Stimulated activated CD4-positive, alpha-beta T cell treated with anti-CD3 and anti-CD28 coated beads, Interleukin-1b, Interleukin-23, amount 100 ng/mL, for 24 hours (primary cell): ENCODE data around the gene SRRM2.

ENCODE experiments used
- DNase-seq, 4 experiments: peaks; one replicate each; pipeline ENCODE4 v3.0.0-alpha.2; 2020; ENCODE audit warnings: low read depth in 4 of 4, low spot score in 1 of 4

SRRM2 gene

GRCh38 chr16:2752035-2752849 lies at the start of gene SRRM2:
TSS of gene SRRM2 (plus strand) at chr16:2752638. CDS start at chr16:2756365, 3,727 bp downstream.
- peak; percentile 82 to 90 (median 87) for DNase-seq

DNA sequence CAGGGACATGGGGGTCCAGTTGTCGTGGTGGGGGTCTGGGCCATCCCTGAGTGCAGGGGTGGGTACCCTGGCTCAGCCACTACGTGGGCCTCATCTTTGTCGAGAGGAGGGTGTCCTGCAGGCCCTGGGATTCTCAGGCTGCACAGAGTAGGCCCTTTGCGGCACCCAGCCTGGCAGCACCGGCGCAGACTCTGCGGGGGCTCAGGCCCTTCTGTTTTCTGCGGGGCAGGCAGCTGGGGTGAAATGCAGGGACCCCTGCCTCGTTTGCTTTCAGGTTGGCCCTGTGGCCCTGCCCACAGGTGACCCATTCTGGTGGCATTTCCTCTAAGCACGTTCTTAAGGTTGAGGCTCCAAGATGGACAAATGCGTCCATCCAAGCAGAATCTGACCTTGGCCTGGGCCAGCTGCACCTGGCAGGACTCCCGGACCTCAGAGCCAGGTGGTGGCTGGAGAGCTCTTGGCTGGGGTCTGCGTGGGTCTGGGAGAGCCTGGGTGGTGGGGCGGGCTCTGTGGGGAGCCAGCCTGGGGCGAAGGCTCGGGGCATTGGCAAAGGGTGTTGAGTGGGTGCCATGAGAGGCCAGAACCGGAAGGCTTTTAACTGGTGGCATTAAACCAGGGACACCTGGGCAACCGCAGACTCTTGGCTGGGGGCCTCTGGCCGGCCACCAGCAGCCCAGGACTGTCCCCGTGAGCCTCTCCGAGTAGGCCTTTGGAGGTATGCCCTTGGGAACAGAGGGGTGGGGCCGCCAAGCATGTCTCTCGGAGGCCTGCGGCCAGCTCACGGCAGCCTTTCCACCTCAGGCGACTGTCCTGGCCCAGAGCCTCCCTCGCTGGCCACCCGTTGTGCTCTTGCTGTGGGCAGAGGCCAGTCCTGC lies 49.3 kb upstream of the SRRM2 start:
- no peak for DNase-seq

GRCh38 chr16:2704166-2704982 lies 48.1 kb upstream of the SRRM2 start:
- no peak for DNase-seq

DNA sequence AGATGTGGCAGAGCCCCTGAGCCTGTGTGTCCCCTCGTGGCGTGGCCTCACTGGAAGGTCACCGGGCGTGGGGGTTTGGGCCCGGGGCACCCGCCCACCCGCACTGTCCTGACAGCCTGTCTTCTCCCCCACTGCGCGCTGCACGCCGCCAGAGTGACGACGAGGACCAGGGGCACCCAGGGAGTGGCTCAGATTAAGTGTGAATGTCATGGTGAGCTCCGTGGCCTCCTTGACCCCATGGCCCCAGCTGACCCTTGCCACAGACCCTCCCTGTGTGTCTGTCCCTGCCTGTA lies 47.5 kb upstream of the SRRM2 start:
- no peak for DNase-seq

GRCh38 chr16:2705351-2705750 lies 47.1 kb upstream of the SRRM2 start:
- DNase-seq = no peak

GRCh38 chr16:2706085-2706484 lies 46.4 kb upstream of the SRRM2 start:
- no peak for DNase-seq

DNA sequence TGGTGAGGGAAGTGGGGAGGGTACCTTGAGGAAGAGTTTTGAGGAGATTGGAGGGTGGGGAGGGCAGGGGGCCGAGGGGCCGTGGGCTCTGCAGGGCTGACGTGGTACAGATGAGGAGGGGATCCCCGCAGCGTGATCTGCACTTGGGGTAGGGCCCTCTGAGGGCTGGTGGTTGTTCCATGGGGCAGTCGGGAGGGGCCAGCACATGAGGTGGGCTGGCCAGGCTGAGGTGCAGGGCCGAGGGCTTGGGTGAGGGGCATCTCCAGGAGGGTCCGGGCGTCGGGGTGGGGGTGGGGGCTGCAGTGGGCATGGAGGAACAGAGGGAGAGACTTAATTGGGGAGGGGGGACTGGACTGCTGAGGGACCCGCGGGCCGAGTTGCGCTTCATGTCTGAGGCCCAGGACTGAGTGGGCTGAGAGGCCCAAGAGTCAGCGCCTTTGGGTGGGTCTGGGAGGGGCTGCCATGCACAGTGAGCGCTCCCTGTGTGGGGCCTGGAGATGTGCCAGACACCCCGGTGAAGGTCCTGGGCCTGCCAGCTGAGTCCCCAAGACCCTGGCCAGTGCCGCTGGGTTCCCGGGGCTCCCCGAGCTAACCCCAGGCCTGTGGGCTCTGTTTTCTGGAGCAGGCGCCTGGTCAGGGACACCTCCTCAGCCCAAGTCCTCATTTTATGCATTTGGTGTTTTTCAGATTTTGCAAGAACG lies 45.7 kb upstream of the SRRM2 start:
- DNase-seq = no peak

DNA sequence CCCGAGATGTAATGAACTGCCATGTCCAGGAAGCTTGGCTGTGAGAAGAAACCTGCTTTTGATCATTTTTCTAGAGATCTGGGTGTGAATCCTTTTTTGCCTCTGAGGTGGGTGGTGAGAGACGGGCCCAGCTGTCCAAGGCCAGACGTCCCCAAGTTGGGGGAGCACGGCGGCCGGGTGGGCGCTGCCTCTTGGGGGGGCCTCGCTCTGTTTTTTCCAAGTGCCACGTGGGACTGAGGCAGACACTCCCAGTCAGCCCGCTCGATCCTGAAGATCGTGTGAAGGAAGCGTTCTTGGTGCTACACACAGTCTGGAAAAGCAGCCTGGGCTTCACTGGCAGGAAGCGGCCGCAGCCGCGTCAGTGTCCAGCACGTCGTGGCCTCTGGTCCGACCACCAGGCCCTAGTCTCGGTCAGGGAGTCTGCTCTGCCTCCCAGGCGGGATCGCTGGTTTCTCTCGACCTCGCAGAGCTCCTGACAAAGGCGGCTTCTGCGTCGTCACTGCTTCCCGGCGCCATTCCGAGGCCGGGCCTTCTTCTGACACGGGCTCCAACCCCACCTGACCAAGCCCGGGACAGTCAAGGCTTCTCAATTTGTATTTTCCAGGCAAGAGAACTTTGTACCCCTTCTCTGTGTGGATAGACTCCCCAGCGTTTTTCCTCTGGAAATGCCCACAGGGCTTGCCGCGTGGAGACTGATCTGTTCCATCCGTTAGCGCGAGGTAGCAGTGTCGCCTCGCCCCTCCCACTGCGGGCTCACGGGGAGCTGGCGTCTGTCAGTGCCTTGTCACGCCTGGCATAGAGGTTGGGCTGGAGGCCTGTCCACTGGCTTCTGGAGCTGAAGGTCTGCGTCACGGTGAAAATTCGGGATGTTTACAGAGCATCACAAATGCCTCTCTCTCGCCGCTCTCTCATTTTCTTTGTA lies 44.8 kb upstream of the SRRM2 start:
- no peak for DNase-seq

DNA sequence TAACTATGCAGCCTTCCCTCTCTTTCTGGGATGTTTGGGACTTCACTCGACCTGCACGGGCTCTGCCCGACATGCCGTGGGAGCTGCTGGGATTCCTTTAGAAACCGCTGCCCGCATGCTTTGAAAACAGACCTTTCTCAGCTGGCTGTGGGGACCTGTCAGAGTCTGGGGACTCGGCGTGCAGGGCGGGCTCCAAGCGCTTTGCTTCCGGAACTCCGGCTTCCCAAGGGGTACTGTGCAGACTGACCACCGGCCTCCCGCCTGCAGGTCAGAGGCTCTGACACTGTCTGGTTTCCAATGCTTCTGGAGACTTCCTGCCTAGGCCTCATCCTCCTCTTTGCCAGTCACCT lies 44.2 kb upstream of the SRRM2 start:
- no peak for DNase-seq

GRCh38 chr16:2708955-2709587 lies 43.4 kb upstream of the SRRM2 start:
- no peak for DNase-seq

DNA sequence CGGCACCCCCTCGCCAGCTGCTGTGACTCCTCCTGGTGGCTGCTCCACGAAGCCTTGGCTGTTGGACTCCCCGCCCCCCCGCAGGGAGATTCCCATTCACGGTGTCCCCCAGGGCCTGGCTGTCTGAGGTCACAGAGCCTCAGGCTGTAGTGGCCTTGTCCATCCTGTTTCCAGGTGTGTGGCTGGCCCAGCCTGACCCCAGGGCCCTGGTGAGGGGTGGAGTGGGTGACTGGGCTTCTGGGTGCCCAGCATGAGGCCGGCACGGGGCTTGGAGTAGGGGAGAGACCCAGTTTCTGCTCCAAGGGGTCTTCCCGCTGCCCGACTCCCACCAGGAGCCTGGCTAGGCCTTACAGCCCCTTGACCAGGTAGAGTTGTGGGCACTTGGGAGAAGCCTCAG lies 42.9 kb upstream of the SRRM2 start:
- no peak for DNase-seq

- DNase-seq = no peak
These were observed 42.3 kb upstream of the SRRM2 start for GRCh38 chr16:2710021-2710710.

GRCh38 chr16:2710711-2711231 lies 41.7 kb upstream of the SRRM2 start:
- DNase-seq = no peak

DNA sequence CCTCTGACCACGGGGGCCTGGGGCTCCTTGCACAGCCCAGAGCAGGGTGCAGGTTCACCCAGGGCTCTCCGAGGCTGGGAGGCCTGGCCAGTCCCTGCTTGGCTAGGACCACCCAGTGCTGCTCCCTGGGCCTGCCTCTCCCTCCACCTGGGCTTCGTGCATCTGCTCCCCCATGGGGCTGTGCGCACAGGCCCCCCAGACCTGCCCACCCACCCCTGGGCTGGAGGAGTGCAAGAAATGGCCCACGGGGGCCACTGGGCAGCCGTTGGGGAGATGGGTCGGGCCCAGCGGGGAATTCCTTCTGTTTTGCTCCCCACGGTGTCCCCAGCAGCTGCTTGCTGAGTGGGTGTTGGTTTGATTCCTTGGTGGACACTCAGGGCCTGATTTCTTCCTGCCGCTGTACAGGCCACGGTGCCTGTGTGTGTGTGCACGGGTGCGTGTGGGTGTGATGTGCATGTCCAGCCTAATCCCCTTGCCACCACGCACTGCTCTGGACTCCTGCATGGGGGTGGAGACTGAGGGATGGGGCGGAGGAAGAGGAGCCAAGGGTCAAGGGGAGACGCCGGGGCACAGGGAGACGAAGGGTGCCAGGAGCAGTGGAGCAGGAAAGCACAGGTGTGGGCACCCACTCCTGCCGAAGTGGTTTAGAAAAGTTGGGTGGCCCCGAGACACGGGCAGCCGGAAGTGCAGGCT lies 40.9 kb upstream of the SRRM2 start:
- DNase-seq = no peak

GRCh38 chr16:2712063-2712441 lies 40.4 kb upstream of the SRRM2 start:
- DNase-seq = no peak

- no peak for DNase-seq
These were observed 39.9 kb upstream of the SRRM2 start for GRCh38 chr16:2712546-2712945.

DNA sequence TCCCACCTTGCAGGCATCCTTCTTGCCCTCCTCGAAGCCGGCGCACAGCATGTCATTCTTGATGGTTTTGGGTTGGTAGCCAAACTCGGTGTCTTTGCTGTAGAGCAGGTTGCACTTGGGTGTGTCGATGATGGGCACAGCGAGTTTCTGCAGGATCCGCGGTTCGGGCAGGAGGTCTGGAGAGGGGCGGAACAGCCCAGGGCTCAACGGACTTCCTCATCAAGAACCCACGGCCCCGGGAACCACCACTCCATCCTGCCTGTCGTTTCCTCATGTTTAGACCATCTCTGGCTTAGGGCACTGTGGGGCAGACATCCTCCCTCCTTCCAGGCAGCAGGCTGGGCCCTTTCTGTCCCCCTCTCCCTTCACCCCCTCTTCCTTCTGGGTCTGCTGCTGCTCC lies 38.9 kb upstream of the SRRM2 start:
- DNase-seq = no peak
